ENCODE data around the gene MAPK11. TPM values are rescaled to one million over a fixed set of nuclear protein-coding genes. Genes with fewer than 3 reads are reported as not detected.

Gene MAPK11
- total and polyA plus RNA-seq, 4 donors, result 8.3 to 15.3 (median 11.9) TPM

DNA sequence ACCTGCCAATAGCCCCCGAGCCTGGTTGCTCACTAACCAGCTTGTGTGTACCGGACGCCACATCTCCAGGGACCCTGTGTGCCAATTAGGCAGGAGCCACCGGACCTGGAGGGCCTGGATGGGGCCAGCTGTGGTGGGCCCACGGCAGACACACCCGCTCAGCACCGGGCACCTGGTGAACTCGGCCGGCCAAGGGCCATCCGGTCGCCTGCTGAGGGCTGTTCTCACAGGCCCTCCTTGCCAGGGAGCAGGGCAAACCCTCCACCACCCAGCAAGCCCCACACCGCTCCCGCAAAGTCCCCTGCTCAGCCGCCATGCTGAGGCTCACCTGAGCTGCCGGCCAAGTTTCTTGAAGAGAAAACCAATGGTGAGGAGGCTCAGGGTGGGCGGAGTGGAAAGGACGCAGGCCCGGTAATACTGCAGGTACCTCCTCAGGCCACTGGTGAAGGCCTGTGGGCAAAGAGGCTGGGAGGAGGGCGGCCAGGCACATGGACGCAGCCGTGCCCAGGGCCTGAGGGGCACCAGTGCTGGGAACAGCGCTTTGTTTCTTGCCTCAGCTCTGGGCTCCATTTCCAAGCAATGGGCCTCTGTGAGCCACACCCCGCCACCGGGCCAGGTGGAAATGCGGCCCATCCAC is 42.5 kb downstream of the MAPK11 start:
- Histone ChIP-seq H3K27ac (ENCODE audit: low read depth in 1 of 2, low read length in 1 of 2) (no peak overlapping the region), H3K4me1 (ENCODE audit: control insufficient read depth in 5 of 5, insufficient read depth in 5 of 5, low read length in 5 of 5) (no peaks in the 10 kb centered on the region), H3K36me3 (ENCODE audit: control insufficient read depth in 4 of 4, insufficient read depth in 4 of 4, low read length in 4 of 4) (peaks cover 4 to 70% (median 27%) of the 10 kb centered on the region in 4 donors), H3K9ac (ENCODE audit: insufficient read depth in 1 of 2, low read length in 2 of 2) (no peak overlapping the region), H3K27me3 (ENCODE audit: control insufficient read depth in 3 of 3, insufficient read depth in 3 of 3, low read length in 2 of 3) (no peaks in the 10 kb centered on the region), H3K4me3 (no peak overlapping the region), H3K9me3 (ENCODE audit: control insufficient read depth in 4 of 4, insufficient read depth in 3 of 4, low read length in 3 of 4) (no peaks in the 10 kb centered on the region)
- ATAC-seq (ENCODE audit: insufficient read depth, low FRiP score), result no peak
- DNase-seq, result no peak
- TF ChIP-seq, protein P1, sequence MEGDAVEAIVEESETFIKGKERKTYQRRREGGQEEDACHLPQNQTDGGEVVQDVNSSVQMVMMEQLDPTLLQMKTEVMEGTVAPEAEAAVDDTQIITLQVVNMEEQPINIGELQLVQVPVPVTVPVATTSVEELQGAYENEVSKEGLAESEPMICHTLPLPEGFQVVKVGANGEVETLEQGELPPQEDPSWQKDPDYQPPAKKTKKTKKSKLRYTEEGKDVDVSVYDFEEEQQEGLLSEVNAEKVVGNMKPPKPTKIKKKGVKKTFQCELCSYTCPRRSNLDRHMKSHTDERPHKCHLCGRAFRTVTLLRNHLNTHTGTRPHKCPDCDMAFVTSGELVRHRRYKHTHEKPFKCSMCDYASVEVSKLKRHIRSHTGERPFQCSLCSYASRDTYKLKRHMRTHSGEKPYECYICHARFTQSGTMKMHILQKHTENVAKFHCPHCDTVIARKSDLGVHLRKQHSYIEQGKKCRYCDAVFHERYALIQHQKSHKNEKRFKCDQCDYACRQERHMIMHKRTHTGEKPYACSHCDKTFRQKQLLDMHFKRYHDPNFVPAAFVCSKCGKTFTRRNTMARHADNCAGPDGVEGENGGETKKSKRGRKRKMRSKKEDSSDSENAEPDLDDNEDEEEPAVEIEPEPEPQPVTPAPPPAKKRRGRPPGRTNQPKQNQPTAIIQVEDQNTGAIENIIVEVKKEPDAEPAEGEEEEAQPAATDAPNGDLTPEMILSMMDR (IDR thresholded peaks at IDR 0.05; ENCODE audit: control extremely low read depth, extremely low read depth), result no peak
- 96 to 100% methylated on average over 18 to 25 of the region's 25 CpGs for WGBS, 2 donors

DNA sequence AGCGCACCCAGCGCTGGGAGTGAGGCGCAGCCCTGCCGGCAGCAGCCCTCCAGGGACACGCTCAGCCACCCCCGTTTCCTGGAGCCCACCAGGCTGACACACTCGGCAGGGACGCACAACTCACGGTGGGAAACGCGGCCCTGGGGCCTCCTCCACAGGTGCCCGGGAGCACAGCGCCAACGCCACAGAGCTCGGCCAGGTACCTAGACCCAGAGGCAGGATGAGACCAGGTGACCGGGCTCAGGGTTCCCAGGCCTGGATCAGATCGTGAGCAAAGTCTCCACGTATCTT is 43.4 kb downstream of the MAPK11 start:
- no peaks in the 10 kb centered on the region for H3K27me3 ChIP-seq (ENCODE audit: control insufficient read depth in 3 of 3, insufficient read depth in 3 of 3, low read length in 2 of 3)
- H3K9ac ChIP-seq (ENCODE audit: insufficient read depth in 1 of 2, low read length in 2 of 2), result no peak overlapping the region
- H3K36me3 ChIP-seq (ENCODE audit: control insufficient read depth in 4 of 4, insufficient read depth in 4 of 4, low read length in 4 of 4), result peaks cover 4 to 73% (median 28%) of the 10 kb centered on the region in 4 donors
- H3K9me3 ChIP-seq (ENCODE audit: control insufficient read depth in 4 of 4, insufficient read depth in 3 of 4, low read length in 3 of 4), result no peaks in the 10 kb centered on the region
- no peak overlapping the region for H3K27ac ChIP-seq (ENCODE audit: low read depth in 1 of 2, low read length in 1 of 2)
- 95% methylated on average over 18 of the region's 18 CpGs for WGBS, 2 donors
- H3K4me3 ChIP-seq, result no peak overlapping the region
- TF ChIP-seq, protein P1 (IDR thresholded peaks at IDR 0.05; ENCODE audit: control extremely low read depth, extremely low read depth), result no peak
- ATAC-seq (ENCODE audit: insufficient read depth, low FRiP score) (no peak), DNase-seq (no peak)
- H3K4me1 ChIP-seq (ENCODE audit: control insufficient read depth in 5 of 5, insufficient read depth in 5 of 5, low read length in 5 of 5), result no peaks in the 10 kb centered on the region

DNA sequence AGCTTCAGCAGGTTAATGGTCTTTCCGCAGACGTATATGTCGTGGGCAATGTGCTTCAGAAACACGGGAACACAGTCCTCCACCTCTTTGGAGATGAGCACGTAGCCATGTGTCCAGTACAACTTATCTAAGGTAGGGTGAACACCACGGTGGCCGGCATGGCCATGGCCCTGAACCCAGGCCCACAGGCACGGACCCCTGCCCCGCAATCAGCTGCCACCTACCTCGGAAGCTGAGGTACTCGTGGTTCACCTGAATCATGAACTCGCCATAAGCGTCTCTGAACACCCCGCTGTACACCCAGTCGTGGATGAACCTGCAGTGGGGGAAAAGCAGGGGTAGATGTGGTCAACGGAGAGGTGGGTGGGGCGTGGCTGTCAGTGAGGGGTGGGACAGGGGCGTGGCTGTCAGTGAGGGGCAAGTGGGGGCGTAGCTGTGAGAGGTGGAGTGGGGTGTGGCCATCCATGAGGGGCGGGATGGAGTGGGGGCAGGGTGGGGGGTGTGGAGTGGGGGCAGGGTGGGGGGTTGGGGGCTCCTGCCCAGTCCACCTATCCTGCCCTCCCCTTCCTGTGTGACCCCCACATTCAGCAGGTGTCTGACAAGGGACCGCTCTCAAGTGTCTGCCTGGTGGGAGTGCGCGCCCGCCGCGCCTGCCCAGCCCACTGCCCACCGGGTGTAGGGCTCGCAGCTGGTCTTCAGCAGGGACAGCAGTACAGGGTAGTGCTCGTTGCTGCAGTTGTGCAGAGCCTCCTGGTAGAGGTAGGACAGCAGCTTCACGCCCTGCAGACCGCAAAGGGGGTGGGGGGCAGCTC is 43.9 kb downstream of the MAPK11 start:
- no peak for ATAC-seq (ENCODE audit: insufficient read depth, low FRiP score)
- H3K9ac ChIP-seq (ENCODE audit: insufficient read depth in 1 of 2, low read length in 2 of 2), result no peak overlapping the region
- H3K36me3 ChIP-seq (ENCODE audit: control insufficient read depth in 4 of 4, insufficient read depth in 4 of 4, low read length in 4 of 4), result peaks cover 4 to 79% (median 29%) of the 10 kb centered on the region in 4 donors
- no peak overlapping the region for H3K27ac ChIP-seq (ENCODE audit: low read depth in 1 of 2, low read length in 1 of 2)
- 95 to 97% methylated on average over 31 of the region's 31 CpGs for WGBS, 2 donors
- H3K27me3 ChIP-seq (ENCODE audit: control insufficient read depth in 3 of 3, insufficient read depth in 3 of 3, low read length in 2 of 3), result no peaks in the 10 kb centered on the region
- no peaks in the 10 kb centered on the region for H3K9me3 ChIP-seq (ENCODE audit: control insufficient read depth in 4 of 4, insufficient read depth in 3 of 4, low read length in 3 of 4)
- no peak overlapping the region for H3K4me3 ChIP-seq
- TF ChIP-seq, protein P1 (IDR thresholded peaks at IDR 0.05; ENCODE audit: control extremely low read depth, extremely low read depth), result no peak
- H3K4me1 ChIP-seq (ENCODE audit: control insufficient read depth in 5 of 5, insufficient read depth in 5 of 5, low read length in 5 of 5), result no peaks in the 10 kb centered on the region
- no peak for DNase-seq
